IMR-90 (cell line): ENCODE results near the gene CSGALNACT2.

Experiments
- BHLHE40 ChIP-seq: fragments of 150-350 bp; IDR thresholded peaks from 2 replicates; pipeline ENCODE4 v1.6.1; 2016; ENCODE audit warnings: mild to moderate bottlenecking, low read depth, low read length
- CEBPB ChIP-seq: IDR thresholded peaks from 2 replicates; pipeline ENCODE4 v1.6.1; 2012; ENCODE audit warnings: low read depth, low read length, improper control_type of control experiment
- ELK1 ChIP-seq: fragments of 150-350 bp; IDR thresholded peaks from 2 replicates; pipeline ENCODE4 v1.6.1; 2016; ENCODE audit warnings: low read depth, mild to moderate bottlenecking, low read length, moderate library complexity, borderline replicate concordance
- FOS ChIP-seq: fragments of 150-350 bp; IDR thresholded peaks from 2 replicates; pipeline ENCODE4 v1.6.1; 2016; ENCODE audit warnings: low read depth, low read length
- MAZ ChIP-seq: IDR thresholded peaks from 2 replicates; pipeline ENCODE4 v1.6.1; 2012; ENCODE audit warnings: low read depth, mild to moderate bottlenecking, low read length, improper control_type of control experiment, moderate library complexity, borderline replicate concordance
- MXI1 ChIP-seq: IDR thresholded peaks from 2 replicates; pipeline ENCODE4 v1.6.1; 2012; ENCODE audit warnings: low read depth, mild to moderate bottlenecking, low read length, moderate library complexity, borderline replicate concordance
- POLR2A ChIP-seq: IDR thresholded peaks from 2 replicates; pipeline ENCODE4 v1.6.1; 2012; ENCODE audit warnings: mild to moderate bottlenecking, low read depth, low read length
- RAD21 ChIP-seq: IDR thresholded peaks from 2 replicates; pipeline ENCODE4 v1.6.1; 2012; ENCODE audit warnings: low read length, improper control_type of control experiment
- RCOR1 ChIP-seq: IDR thresholded peaks from 2 replicates; pipeline ENCODE4 v1.6.1; 2012; ENCODE audit warnings: mild to moderate bottlenecking, low read length, improper control_type of control experiment; ENCODE audit not compliant: insufficient replicate concordance
- RFX5 ChIP-seq: IDR thresholded peaks from 2 replicates; pipeline ENCODE4 v1.8.0; 2012; ENCODE audit warnings: low read depth, mild to moderate bottlenecking, low read length, moderate library complexity
- SMC3 ChIP-seq: fragments of 150-350 bp; IDR thresholded peaks from 2 replicates; pipeline ENCODE4 v1.6.1; 2016; ENCODE audit warnings: low read depth, mild to moderate bottlenecking, antibody characterized with exemption, low read length, moderate library complexity
- USF2 ChIP-seq: fragments of 150-350 bp; IDR thresholded peaks from 2 replicates; pipeline ENCODE4 v1.6.1; 2017; ENCODE audit warnings: mild to moderate bottlenecking, antibody characterized with exemption, low read length, low read depth
- TF ChIP-seq, protein P1 (sequence below): conservative IDR thresholded peaks from 2 replicates; pipeline ENCODE4 v1.5.1; 2012; ENCODE audit warnings: mild to moderate bottlenecking, low read depth, low read length, improper control_type of control experiment

- TF ChIP-seq, protein P1, sequence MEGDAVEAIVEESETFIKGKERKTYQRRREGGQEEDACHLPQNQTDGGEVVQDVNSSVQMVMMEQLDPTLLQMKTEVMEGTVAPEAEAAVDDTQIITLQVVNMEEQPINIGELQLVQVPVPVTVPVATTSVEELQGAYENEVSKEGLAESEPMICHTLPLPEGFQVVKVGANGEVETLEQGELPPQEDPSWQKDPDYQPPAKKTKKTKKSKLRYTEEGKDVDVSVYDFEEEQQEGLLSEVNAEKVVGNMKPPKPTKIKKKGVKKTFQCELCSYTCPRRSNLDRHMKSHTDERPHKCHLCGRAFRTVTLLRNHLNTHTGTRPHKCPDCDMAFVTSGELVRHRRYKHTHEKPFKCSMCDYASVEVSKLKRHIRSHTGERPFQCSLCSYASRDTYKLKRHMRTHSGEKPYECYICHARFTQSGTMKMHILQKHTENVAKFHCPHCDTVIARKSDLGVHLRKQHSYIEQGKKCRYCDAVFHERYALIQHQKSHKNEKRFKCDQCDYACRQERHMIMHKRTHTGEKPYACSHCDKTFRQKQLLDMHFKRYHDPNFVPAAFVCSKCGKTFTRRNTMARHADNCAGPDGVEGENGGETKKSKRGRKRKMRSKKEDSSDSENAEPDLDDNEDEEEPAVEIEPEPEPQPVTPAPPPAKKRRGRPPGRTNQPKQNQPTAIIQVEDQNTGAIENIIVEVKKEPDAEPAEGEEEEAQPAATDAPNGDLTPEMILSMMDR = no peak
- TF ChIP-seq CEBPB (no peak), RFX5 (no peak), ELK1 (no peak), POLR2A (no peak), SMC3 (no peak), BHLHE40 (no peak), FOS (no peak), MAZ (no peak), USF2 (no peak), MXI1 (no peak), RAD21 (no peak), RCOR1 (no peak)
These were observed 44.2 kb upstream of the CSGALNACT2 start for GRCh38 chr10:43094085-43094484.
